Liver (tissue), 9 donors: ENCODE results near the gene CACNA2D1. TPM values are rescaled to one million over a fixed set of nuclear protein-coding genes. Genes with fewer than 3 reads are reported as not detected.
"Not testable (repeated sequence)": the region's sequence is repeated elsewhere in the genome, so short reads cannot be mapped to it uniquely, and the experiment has no call there.

Experiments used
- DNase-seq: peaks from one replicate; pipeline ENCODE4 v3.0.0-alpha.2; 2017; ENCODE audit warnings: low spot score
- H3K27ac ChIP-seq, 2 donors: one replicate each; pipeline ENCODE4 v1.7.0; 2013; ENCODE audit warnings: inconsistent platforms in 2 of 2, low read length in 2 of 2, control low read depth in 1 of 2, low read depth in 1 of 2, mild to moderate bottlenecking in 1 of 2
- H3K27me3 ChIP-seq, 4 donors: one replicate each; pipeline versions ENCODE4 v1.6.1 to v1.7.0; 2013; ENCODE audit warnings: low read length in 3 of 4, inconsistent platforms in 1 of 4, mild to moderate bottlenecking in 1 of 4, moderate library complexity in 1 of 4; ENCODE audit not compliant: control insufficient read depth in 4 of 4, insufficient read depth in 4 of 4
- H3K36me3 ChIP-seq, 4 donors: one replicate each; pipeline versions ENCODE4 v1.6.1 to v1.7.0; 2013; ENCODE audit warnings: low read length in 3 of 4, mild to moderate bottlenecking in 3 of 4, low read depth in 1 of 4, moderate library complexity in 1 of 4; ENCODE audit not compliant: control insufficient read depth in 4 of 4, insufficient read depth in 3 of 4
- H3K4me1 ChIP-seq, 4 donors: one replicate each; pipeline versions ENCODE4 v1.6.1 to v1.7.0; 2013; ENCODE audit warnings: low read length in 3 of 4, mild to moderate bottlenecking in 3 of 4, moderate library complexity in 1 of 4; ENCODE audit not compliant: control insufficient read depth in 4 of 4, insufficient read depth in 4 of 4
- H3K4me3 ChIP-seq, 3 donors: one replicate each; pipeline versions ENCODE4 v1.6.1 to v1.7.0; 2013; ENCODE audit warnings: low read length in 3 of 3, control low read depth in 1 of 3, low read depth in 1 of 3, mild to moderate bottlenecking in 1 of 3
- H3K9ac ChIP-seq, 2 donors: one replicate each; pipeline ENCODE4 v1.7.0; 2013; ENCODE audit warnings: low read length in 2 of 2, mild to moderate bottlenecking in 2 of 2, moderate library complexity in 2 of 2, control low read depth in 1 of 2, low read depth in 1 of 2
- H3K9me3 ChIP-seq, 4 donors: one replicate each; pipeline versions ENCODE4 v1.6.1 to v1.7.0; 2013; ENCODE audit warnings: low read length in 3 of 4; ENCODE audit not compliant: control insufficient read depth in 4 of 4
- EGR1 ChIP-seq, 2 donors: IDR thresholded peaks; 2 replicates each; pipeline ENCODE4 v1.6.1; 2016 to 2018; ENCODE audit warnings: antibody characterized with exemption in 2 of 2, low read depth in 2 of 2
- FOXA2 ChIP-seq: IDR thresholded peaks from 2 replicates; pipeline ENCODE4 v1.6.1; 2016; ENCODE audit warnings: antibody characterized with exemption
- HNF4A ChIP-seq, 2 donors: conservative IDR thresholded peaks; 2 replicates each; pipeline ENCODE4 v1.6.1; 2016; ENCODE audit warnings: antibody characterized with exemption in 2 of 2, mild to moderate bottlenecking in 2 of 2
- JUND ChIP-seq, 2 donors: IDR thresholded peaks; 2 replicates each; pipeline ENCODE4 v1.6.1; 2016; ENCODE audit warnings: antibody characterized with exemption in 2 of 2
- RAD21 ChIP-seq, 2 donors: IDR thresholded peaks; 2 replicates each; pipeline ENCODE4 v1.6.1; 2016; ENCODE audit warnings: antibody characterized with exemption in 2 of 2, mild to moderate bottlenecking in 2 of 2
- RXRA ChIP-seq, 2 donors: IDR thresholded peaks; 2 replicates each; pipeline ENCODE4 v1.6.1; 2017 to 2018; ENCODE audit warnings: antibody characterized with exemption in 2 of 2, mild to moderate bottlenecking in 1 of 2
- TAF1 ChIP-seq: conservative IDR thresholded peaks from 2 replicates; pipeline ENCODE4 v1.6.1; 2016; ENCODE audit warnings: antibody characterized with exemption, mild to moderate bottlenecking
- WGBS: extraction: QIAGEN DNeasy Blood & Tissue Kit; methylation state at CpG from one replicate; pipeline ENCODE4 v1.1.7; 2013; 5-methylcytosine and 5-hydroxymethylcytosine counted together
- polyA plus RNA-seq, 2 donors: library from polyadenylated mRNA; stranded (reverse) in 1 of 2; unstranded in 1 of 2; fragments of 200-250 nt in 1 of 2; fragments of >200 nt in 1 of 2; fragmentation: Nextera tagmentation in 1 of 2; extraction: Ambion mirVana in 1 of 2; gene quantifications; one replicate each; pipeline versions ENCODE4 v1.2.1 to v1.2.3, GENCODE V29; 2013 to 2015
- total RNA-seq, 2 donors: library from RNA; depleted of rRNA; stranded (reverse); fragments of >200 nt; gene quantifications; one replicate each; pipeline ENCODE4 v1.2.3, GENCODE V29; 2014
- TF ChIP-seq, protein P1 (sequence below): IDR thresholded peaks from 2 replicates; pipeline ENCODE4 v1.6.1; 2016; ENCODE audit warnings: antibody characterized with exemption, mild to moderate bottlenecking
- TF ChIP-seq, protein P2 (sequence below): IDR thresholded peaks from 2 replicates; pipeline ENCODE4 v1.6.1; 2016; ENCODE audit warnings: antibody characterized with exemption
- TF ChIP-seq, protein P3 (sequence below): IDR thresholded peaks from 2 replicates; pipeline ENCODE4 v1.6.1; 2016; ENCODE audit warnings: antibody characterized with exemption
- donor health status: healthy.
- donor health status: healthy.
- donor health status: healthy.
- donor health status: healthy.
- donor health status: healthy.

The CACNA2D1 gene
- total and polyA plus RNA-seq, 4 donors, result 0.42 to 2.3 (median 0.94) TPM

DNA sequence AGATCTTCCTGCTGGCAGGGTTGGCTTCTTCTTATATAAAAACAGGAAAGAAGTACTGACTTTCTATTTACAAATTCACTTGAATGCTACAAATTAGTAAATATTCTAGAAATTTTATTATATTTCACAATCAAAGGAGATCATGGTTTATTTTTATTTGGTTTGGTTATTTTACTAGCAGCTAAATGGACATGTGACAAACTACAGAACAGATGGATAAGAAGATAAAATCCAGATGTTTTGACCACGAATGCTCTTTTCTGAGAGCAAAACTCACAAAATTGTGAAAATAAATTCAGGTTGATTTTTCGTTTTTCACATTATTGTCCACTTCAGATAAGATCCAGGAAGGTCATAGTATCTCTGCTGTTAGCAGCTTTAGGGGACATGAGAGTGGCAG, 55.4 kb downstream of the CACNA2D1 start (continued):
- TF ChIP-seq, protein P1, sequence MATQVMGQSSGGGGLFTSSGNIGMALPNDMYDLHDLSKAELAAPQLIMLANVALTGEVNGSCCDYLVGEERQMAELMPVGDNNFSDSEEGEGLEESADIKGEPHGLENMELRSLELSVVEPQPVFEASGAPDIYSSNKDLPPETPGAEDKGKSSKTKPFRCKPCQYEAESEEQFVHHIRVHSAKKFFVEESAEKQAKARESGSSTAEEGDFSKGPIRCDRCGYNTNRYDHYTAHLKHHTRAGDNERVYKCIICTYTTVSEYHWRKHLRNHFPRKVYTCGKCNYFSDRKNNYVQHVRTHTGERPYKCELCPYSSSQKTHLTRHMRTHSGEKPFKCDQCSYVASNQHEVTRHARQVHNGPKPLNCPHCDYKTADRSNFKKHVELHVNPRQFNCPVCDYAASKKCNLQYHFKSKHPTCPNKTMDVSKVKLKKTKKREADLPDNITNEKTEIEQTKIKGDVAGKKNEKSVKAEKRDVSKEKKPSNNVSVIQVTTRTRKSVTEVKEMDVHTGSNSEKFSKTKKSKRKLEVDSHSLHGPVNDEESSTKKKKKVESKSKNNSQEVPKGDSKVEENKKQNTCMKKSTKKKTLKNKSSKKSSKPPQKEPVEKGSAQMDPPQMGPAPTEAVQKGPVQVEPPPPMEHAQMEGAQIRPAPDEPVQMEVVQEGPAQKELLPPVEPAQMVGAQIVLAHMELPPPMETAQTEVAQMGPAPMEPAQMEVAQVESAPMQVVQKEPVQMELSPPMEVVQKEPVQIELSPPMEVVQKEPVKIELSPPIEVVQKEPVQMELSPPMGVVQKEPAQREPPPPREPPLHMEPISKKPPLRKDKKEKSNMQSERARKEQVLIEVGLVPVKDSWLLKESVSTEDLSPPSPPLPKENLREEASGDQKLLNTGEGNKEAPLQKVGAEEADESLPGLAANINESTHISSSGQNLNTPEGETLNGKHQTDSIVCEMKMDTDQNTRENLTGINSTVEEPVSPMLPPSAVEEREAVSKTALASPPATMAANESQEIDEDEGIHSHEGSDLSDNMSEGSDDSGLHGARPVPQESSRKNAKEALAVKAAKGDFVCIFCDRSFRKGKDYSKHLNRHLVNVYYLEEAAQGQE, result no peak
- TF ChIP-seq RAD21 (IDR thresholded peaks at IDR 0.05), result no peak
- TF ChIP-seq EGR1 (IDR thresholded peaks at IDR 0.05; ENCODE audit: low read depth in 2 of 2), result no peak

DNA sequence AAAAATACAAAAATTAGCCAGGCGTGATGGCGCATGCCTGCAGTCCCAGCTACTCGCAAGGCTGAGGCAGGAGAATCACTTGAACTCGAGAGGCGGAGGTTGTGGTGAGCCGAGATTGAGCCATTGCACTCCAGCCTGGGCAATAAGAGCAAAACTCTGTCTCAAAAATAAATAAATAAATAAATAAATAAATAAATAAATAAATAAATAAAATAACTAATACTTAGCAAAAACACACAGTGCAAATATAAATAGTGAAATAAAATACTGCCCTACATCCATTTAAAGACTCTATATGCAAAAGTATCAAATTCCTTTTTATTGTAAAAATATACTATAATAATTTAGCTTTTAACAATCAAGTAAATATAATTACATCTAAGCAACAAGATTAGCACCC, 57.0 kb downstream of the CACNA2D1 start:
- not testable (repeated sequence) for H3K9me3 ChIP-seq, DNase-seq, H3K27ac ChIP-seq, H3K27me3 ChIP-seq, H3K9ac ChIP-seq, H3K4me3 ChIP-seq, H3K4me1 ChIP-seq, H3K36me3 ChIP-seq
- WGBS, result 93% methylated on average over 6 of the region's 6 CpGs

DNA sequence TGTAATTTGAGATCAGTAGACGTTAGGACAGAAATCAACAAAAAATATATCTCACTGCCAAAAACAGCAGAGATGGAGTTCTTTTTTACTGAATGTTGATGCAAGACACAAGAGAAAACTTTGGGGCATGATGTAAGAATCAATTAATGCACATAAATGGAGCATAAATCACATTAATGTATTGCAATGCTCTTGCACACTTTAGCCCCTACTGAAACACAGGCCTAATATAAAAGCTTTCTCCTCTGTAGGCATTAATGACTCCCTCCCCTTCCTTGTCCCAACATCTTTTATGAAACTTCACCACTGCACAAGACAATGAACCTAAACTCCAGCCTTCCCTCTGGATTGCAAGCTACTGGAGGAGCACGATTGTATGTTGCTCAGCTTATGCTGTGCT, 58.8 kb downstream of the CACNA2D1 start:
- Histone ChIP-seq H3K36me3 (no peaks in the 10 kb centered on the region), H3K27me3 (no peaks in the 10 kb centered on the region), H3K9me3 (no peaks in the 10 kb centered on the region), H3K4me1 (no peaks in the 10 kb centered on the region), H3K27ac (no peak overlapping the region), H3K4me3 (no peak overlapping the region), H3K9ac (no peak overlapping the region)
- WGBS, result 61% methylated on average over 2 of the region's 2 CpGs
- no peak for DNase-seq
- TF ChIP-seq, protein P2, sequence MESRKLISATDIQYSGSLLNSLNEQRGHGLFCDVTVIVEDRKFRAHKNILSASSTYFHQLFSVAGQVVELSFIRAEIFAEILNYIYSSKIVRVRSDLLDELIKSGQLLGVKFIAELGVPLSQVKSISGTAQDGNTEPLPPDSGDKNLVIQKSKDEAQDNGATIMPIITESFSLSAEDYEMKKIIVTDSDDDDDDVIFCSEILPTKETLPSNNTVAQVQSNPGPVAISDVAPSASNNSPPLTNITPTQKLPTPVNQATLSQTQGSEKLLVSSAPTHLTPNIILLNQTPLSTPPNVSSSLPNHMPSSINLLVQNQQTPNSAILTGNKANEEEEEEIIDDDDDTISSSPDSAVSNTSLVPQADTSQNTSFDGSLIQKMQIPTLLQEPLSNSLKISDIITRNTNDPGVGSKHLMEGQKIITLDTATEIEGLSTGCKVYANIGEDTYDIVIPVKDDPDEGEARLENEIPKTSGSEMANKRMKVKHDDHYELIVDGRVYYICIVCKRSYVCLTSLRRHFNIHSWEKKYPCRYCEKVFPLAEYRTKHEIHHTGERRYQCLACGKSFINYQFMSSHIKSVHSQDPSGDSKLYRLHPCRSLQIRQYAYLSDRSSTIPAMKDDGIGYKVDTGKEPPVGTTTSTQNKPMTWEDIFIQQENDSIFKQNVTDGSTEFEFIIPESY, result no peak
- TF ChIP-seq FOXA2 (no peak), RXRA (IDR thresholded peaks at IDR 0.05) (no peak), JUND (IDR thresholded peaks at IDR 0.05) (no peak), HNF4A (conservative IDR thresholded peaks at IDR 0.05) (no peak), TAF1 (no peak), RAD21 (IDR thresholded peaks at IDR 0.05) (no peak)
- TF ChIP-seq, protein P3, sequence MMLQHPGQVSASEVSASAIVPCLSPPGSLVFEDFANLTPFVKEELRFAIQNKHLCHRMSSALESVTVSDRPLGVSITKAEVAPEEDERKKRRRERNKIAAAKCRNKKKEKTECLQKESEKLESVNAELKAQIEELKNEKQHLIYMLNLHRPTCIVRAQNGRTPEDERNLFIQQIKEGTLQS, result no peak
- TF ChIP-seq, protein P1, result no peak
